GM23338 (cell line): ENCODE data around the gene ROCK2. TPM values are rescaled to one million over a fixed set of nuclear protein-coding genes. Genes with fewer than 3 reads are reported as not detected.

ENCODE experiments used
- ATAC-seq: fragments of 200-7000 bp; cut with Tn5 transposase; 3 replicates; pipeline ENCODE4 v1.9.1; 2020
- DNase-seq: peaks from one replicate; pipeline ENCODE4 v3.0.0-alpha.2; 2015; ENCODE audit warnings: low spot score
- H2AFZ ChIP-seq: fragments of 200-600 bp; sonication (generic); 2 replicates; pipeline ENCODE4 v1.8.0; 2016; ENCODE audit warnings: antibody characterized with exemption, mild to moderate bottlenecking, moderate library complexity
- H3F3A ChIP-seq: fragments of 200-600 bp; sonication (generic); replicated peaks from 2 replicates; pipeline ENCODE4 v1.8.0; 2017; ENCODE audit warnings: antibody characterized with exemption, mixed run types, low read depth
- H3K27ac ChIP-seq: fragments of 200-600 bp; sonication (generic); 2 replicates; pipeline ENCODE4 v1.6.1; 2016; ENCODE audit warnings: low read depth
- H3K27me3 ChIP-seq: fragments of 200-600 bp; sonication (generic); 2 replicates; pipeline ENCODE4 v1.8.0; 2016; ENCODE audit warnings: mild to moderate bottlenecking, mixed run types, moderate library complexity; ENCODE audit not compliant: insufficient read depth
- H3K36me3 ChIP-seq: fragments of 200-600 bp; sonication (generic); 2 replicates; pipeline ENCODE4 v1.8.0; 2016; ENCODE audit warnings: mild to moderate bottlenecking; ENCODE audit not compliant: insufficient read depth
- H3K4me1 ChIP-seq: fragments of 200-600 bp; sonication (generic); 2 replicates; pipeline ENCODE4 v1.8.0; 2016; ENCODE audit warnings: mild to moderate bottlenecking, moderate library complexity; ENCODE audit not compliant: insufficient read depth
- H3K4me2 ChIP-seq: fragments of 200-600 bp; sonication (generic); 2 replicates; pipeline ENCODE4 v1.7.1; 2017; ENCODE audit warnings: mixed run types
- H3K4me3 ChIP-seq: fragments of 200-600 bp; sonication (generic); 2 replicates; pipeline ENCODE4 v1.6.1; 2016; ENCODE audit warnings: mixed run types
- H3K79me2 ChIP-seq: fragments of 200-600 bp; sonication (generic); replicated peaks from 2 replicates; pipeline ENCODE4 v1.8.0; 2017; ENCODE audit warnings: mild to moderate bottlenecking; ENCODE audit not compliant: insufficient read depth
- H3K9me2 ChIP-seq: fragments of 200-600 bp; sonication (generic); 2 replicates; pipeline ENCODE4 v1.8.0; 2017; ENCODE audit not compliant: insufficient read depth
- H4K20me1 ChIP-seq: fragments of 200-600 bp; sonication (generic); replicated peaks from 2 replicates; pipeline ENCODE4 v1.8.0; 2017; ENCODE audit warnings: mild to moderate bottlenecking; ENCODE audit not compliant: insufficient read depth
- H3K27ac Mint-ChIP-seq: 2 replicates; pipeline ENCODE4 v1.8.0; 2020; ENCODE audit warnings: inconsistent platforms, mild to moderate bottlenecking, moderate library complexity, mixed read lengths
- H3K27me3 Mint-ChIP-seq: 3 replicates; pipeline ENCODE4 v1.8.0; 2022; ENCODE audit warnings: low read depth, mild to moderate bottlenecking, moderate library complexity, mixed read lengths, inconsistent platforms; ENCODE audit not compliant: insufficient read depth, poor library complexity
- H3K36me3 Mint-ChIP-seq: 3 replicates; pipeline ENCODE4 v1.8.0; 2021; ENCODE audit warnings: low read depth, mild to moderate bottlenecking, inconsistent platforms, moderate library complexity, mixed read lengths
- H3K4me1 Mint-ChIP-seq: 3 replicates; pipeline ENCODE4 v1.8.0; 2020; ENCODE audit warnings: mild to moderate bottlenecking, inconsistent platforms, mixed read lengths
- H3K4me3 Mint-ChIP-seq: 3 replicates; pipeline ENCODE4 v1.8.0; 2021; ENCODE audit warnings: moderate library complexity, mild to moderate bottlenecking, inconsistent platforms, mixed read lengths
- H3K9me3 Mint-ChIP-seq: 3 replicates; pipeline ENCODE4 v1.8.0; 2020; ENCODE audit warnings: moderate library complexity, mild to moderate bottlenecking, inconsistent platforms, mixed read lengths
- CREB1 ChIP-seq: fragments of 250-450 bp; sonication (Bioruptor Pico); IDR thresholded peaks from 2 replicates; pipeline ENCODE4 v1.5.0; 2020; ENCODE audit warnings: low read depth, mild to moderate bottlenecking, moderate library complexity
- CTCF ChIP-seq, 2 experiments: fragments of 200-600 bp in 1 of 2; sonication (generic) in 1 of 2; conservative IDR thresholded peaks; 2 replicates each; pipeline versions ENCODE4 v1.5.1 to v1.6.1; 2016 to 2017; ENCODE audit warnings: antibody characterized with exemption in 2 of 2, low read depth in 2 of 2, mild to moderate bottlenecking in 2 of 2, moderate library complexity in 1 of 2
- ETS1 ChIP-seq: IDR thresholded peaks from 2 replicates; pipeline ENCODE4 v1.6.1; 2016; ENCODE audit warnings: antibody characterized with exemption
- EZH2 ChIP-seq: fragments of 200-600 bp; sonication (generic); IDR thresholded peaks from one replicate; pipeline ENCODE4 v1.8.0; 2017; ENCODE audit warnings: antibody characterized with exemption, mild to moderate bottlenecking, low read depth; ENCODE audit not compliant: unreplicated experiment
- EZH2phosphoT487 ChIP-seq: fragments of 200-600 bp; sonication (generic); IDR thresholded peaks from one replicate; pipeline ENCODE4 v1.8.1; 2018; ENCODE audit warnings: antibody characterized with exemption; ENCODE audit not compliant: unreplicated experiment
- JUNB ChIP-seq: IDR thresholded peaks from one replicate; pipeline ENCODE4 v1.6.1; 2016; ENCODE audit warnings: antibody characterized with exemption; ENCODE audit not compliant: unreplicated experiment
- NANOG ChIP-seq: IDR thresholded peaks from 2 replicates; pipeline ENCODE4 v1.6.1; 2016; ENCODE audit warnings: antibody characterized with exemption, borderline replicate concordance
- POLR2AphosphoS5 ChIP-seq: IDR thresholded peaks from 2 replicates; pipeline ENCODE4 v1.6.1; 2016; ENCODE audit warnings: antibody characterized with exemption, low read depth
- REST ChIP-seq: IDR thresholded peaks from one replicate; pipeline ENCODE4 v1.6.1; 2018; ENCODE audit warnings: antibody characterized with exemption; ENCODE audit not compliant: unreplicated experiment
- STAT1 ChIP-seq: IDR thresholded peaks from one replicate; pipeline ENCODE4 v1.6.1; 2016; ENCODE audit warnings: antibody characterized with exemption; ENCODE audit not compliant: unreplicated experiment
- ZNF114 ChIP-seq: fragments of 250-450 bp; sonication (Bioruptor Pico); IDR thresholded peaks from 2 replicates; pipeline ENCODE4 v1.5.0; 2020; ENCODE audit warnings: mild to moderate bottlenecking, moderate library complexity
- ZNF331 ChIP-seq: fragments of 250-450 bp; sonication (Bioruptor Pico); IDR thresholded peaks from 2 replicates; pipeline ENCODE4 v1.5.0; 2020; ENCODE audit warnings: low read depth, mild to moderate bottlenecking, moderate library complexity
- polyA plus RNA-seq: library from polyadenylated mRNA; unstranded; fragments of >200 nt; fragmentation: Nextera tagmentation; extraction: Ambion mirVana; gene quantifications from 2 replicates; pipeline ENCODE4 v1.2.1, GENCODE V29; 2016
- total RNA-seq: library from RNA; depleted of rRNA; stranded (reverse); fragments of >200 nt; shearing (Covaris generic); gene quantifications from 2 replicates; pipeline ENCODE4 v1.2.3, GENCODE V29; 2014

Gene ROCK2
- total and polyA plus RNA-seq, 2 experiments from 2014 or later: 16.4 to 28.0 TPM

- Mint-ChIP-seq H3K4me3 (no peak overlapping the region), H3K36me3 (peaks cover 3% of the 10 kb centered on the region; the same call in 1 of the 3 replicates), H3K9me3 (peaks cover 4% of the 10 kb centered on the region; the same call in 1 of the 3 replicates), H3K4me1 (no peaks in the 10 kb centered on the region), H3K27me3 (peaks cover 16% of the 10 kb centered on the region), H3K27ac (no peak overlapping the region)
- ATAC-seq: no peak; the same call in 2 of the 3 replicates
- Histone ChIP-seq H2AFZ (no peak overlapping the region), H4K20me1 (no peaks in the 10 kb centered on the region), H3K4me1 (no peaks in the 10 kb centered on the region), H3K9me2 (no peaks in the 10 kb centered on the region), H3K4me2 (no peak overlapping the region), H3K27ac (no peak overlapping the region), H3K27me3 (no peaks in the 10 kb centered on the region), H3K79me2 (no peaks in the 10 kb centered on the region), H3K4me3 (no peak overlapping the region), H3K36me3 (no peaks in the 10 kb centered on the region), H3F3A (no peaks in the 10 kb centered on the region)
- TF ChIP-seq CTCF (conservative IDR thresholded peaks at IDR 0.05; ENCODE audit: low read depth in 2 of 2) (no peak), ETS1 (no peak), ZNF331 (CRISPR knock-in tag) (no peak), NANOG (no peak), ZNF114 (CRISPR knock-in tag) (no peak), REST (no peak), CREB1 (CRISPR knock-in tag) (no peak)
- no peak for DNase-seq
Observed at GRCh38 chr2:11144077-11144737, 200.2 kb downstream of the ROCK2 start.

- Mint-ChIP-seq H3K36me3 (peaks cover 3% of the 10 kb centered on the region; the same call in 1 of the 3 replicates), H3K27ac (no peak overlapping the region), H3K9me3 (peaks cover 4% of the 10 kb centered on the region; the same call in 1 of the 3 replicates), H3K27me3 (peaks cover 16% of the 10 kb centered on the region), H3K4me3 (no peak overlapping the region), H3K4me1 (no peaks in the 10 kb centered on the region)
- Histone ChIP-seq H3K4me1 (no peaks in the 10 kb centered on the region), H2AFZ (no peak overlapping the region), H4K20me1 (no peaks in the 10 kb centered on the region), H3K79me2 (no peaks in the 10 kb centered on the region), H3K9me2 (no peaks in the 10 kb centered on the region), H3K27ac (no peak overlapping the region), H3K4me2 (no peak overlapping the region), H3F3A (no peaks in the 10 kb centered on the region), H3K27me3 (no peaks in the 10 kb centered on the region), H3K36me3 (no peaks in the 10 kb centered on the region), H3K4me3 (no peak overlapping the region)
- no peak for DNase-seq
- no peak for ATAC-seq
- no peak for TF ChIP-seq POLR2AphosphoS5
- no peak for TF ChIP-seq REST
- no peak for TF ChIP-seq JUNB
- no peak for TF ChIP-seq EZH2
- TF ChIP-seq EZH2phosphoT487: no peak
- no peak for TF ChIP-seq STAT1
- no peak for TF ChIP-seq CREB1 (CRISPR knock-in tag)
Observed at GRCh38 chr2:11142987-11143386, 201.4 kb downstream of the ROCK2 start.
